OCI-M2 (cell line): Measurements from ENCODE around the gene ACAP3.

Experiments used
- DNase-seq: peaks from one replicate; lab custom pipeline; 2025; ENCODE audit not compliant: unreplicated experiment; lab: John Stamatoyannopoulos, UW

ACAP3 gene, protein sequence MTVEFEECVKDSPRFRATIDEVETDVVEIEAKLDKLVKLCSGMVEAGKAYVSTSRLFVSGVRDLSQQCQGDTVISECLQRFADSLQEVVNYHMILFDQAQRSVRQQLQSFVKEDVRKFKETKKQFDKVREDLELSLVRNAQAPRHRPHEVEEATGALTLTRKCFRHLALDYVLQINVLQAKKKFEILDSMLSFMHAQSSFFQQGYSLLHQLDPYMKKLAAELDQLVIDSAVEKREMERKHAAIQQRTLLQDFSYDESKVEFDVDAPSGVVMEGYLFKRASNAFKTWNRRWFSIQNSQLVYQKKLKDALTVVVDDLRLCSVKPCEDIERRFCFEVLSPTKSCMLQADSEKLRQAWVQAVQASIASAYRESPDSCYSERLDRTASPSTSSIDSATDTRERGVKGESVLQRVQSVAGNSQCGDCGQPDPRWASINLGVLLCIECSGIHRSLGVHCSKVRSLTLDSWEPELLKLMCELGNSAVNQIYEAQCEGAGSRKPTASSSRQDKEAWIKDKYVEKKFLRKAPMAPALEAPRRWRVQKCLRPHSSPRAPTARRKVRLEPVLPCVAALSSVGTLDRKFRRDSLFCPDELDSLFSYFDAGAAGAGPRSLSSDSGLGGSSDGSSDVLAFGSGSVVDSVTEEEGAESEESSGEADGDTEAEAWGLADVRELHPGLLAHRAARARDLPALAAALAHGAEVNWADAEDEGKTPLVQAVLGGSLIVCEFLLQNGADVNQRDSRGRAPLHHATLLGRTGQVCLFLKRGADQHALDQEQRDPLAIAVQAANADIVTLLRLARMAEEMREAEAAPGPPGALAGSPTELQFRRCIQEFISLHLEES

DNA sequence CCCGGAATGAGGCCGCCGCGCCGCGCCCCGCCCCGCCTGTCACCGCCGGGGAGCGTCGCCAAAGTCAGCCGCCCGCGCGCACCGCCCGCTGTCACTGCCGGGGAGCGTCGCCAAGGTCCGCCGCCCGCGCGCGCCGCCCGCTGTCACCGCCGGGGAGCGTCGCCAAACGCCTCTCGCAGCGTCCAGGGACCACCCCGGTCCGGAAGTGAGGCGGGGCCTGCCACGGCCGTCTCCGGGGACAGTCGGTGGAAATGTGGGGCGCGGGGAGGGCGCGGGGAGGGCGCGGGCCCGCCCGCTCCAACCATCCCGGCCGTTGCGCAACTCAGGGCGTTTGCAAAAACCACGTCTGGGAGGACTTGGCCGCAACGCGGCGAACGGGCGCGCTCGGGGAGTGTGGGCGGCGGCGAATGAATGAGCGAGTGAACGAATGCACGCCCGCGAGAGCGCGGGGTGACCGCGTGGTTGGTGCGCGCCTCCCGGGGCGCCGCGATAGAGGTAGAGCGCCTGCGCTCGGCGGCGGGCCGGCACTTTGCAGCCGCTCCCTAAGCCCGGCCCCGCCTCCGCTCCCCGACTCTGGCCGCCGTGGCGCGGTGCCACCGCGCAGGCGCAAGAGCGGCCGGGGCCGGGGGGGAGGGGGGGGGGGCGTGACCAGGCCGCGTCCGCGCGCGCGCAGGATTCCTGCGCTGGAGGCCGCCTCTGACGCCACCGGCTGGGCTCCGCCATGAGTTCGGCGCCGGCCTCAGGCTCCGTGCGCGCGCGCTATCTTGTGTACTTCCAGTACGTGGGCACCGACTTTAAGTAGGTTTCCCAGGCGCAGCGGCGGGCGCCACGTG lies at the start of gene ACAP3, which contains the start of gene PUSL1:
Gene ACAP3 (minus strand): TSS at position 8 of the 833 bp plus-strand sequence. CDS start 115 bp downstream, outside the sequence.
Gene PUSL1 (plus strand): TSS at position 675 of the 833 bp plus-strand sequence. CDS start 47 bp downstream, at position 722.
- peak; percentile 14 for DNase-seq

DNA sequence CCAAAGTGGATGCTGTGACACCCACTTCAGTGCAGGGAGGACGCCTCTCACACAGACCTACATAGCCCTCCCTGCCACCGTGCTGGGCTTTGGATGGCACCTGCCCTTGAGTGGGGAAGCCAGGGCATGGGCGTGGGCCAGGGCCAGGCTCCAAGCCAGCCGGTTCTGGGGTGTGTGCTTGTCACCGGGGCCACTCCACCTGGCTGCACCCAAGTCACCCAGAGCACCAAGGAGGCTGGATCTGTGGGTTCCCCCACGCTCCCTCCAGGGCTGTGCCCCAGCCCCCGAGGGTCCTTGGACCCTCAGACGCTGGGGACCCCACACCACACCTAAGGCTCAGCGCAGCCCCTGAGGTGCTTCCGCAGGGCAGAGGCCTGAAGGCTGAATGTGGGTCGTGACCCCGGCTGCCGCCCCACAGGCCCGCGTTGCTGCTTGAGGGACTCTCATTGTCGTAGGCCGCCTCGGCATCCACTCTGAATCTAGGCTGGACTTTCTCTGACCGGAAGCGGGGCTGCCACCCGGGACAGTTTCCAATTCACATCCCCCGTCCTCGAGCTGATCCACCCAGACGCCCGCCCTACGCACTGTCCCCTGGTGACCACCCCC lies 49.2 kb upstream of the ACAP3 start:
- no peak for DNase-seq

GRCh38 chr1:1356166-1356795 lies 48.6 kb upstream of the ACAP3 start:
- no peak for DNase-seq

DNA sequence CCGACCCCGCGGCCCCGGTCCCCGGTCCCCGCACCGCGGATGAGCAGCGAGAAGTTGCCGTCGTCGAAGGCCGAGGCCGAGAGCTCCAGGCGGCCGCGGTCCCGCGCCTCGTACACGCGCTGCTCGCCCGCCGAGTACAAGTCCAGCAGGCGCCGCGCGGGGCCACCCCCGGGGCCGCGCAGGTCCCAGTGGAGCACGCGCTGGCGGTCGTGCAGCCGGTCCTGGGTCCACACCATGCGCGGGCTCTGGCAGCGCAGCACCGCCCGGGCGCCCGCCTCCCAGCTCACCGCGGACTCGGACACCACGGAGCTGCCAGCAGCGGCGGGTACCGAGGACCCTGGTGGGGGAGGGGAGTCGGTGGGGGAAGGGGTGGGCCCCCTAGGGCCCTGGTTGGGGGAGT lies 47.7 kb upstream of the ACAP3 start:
- no peak for DNase-seq

DNA sequence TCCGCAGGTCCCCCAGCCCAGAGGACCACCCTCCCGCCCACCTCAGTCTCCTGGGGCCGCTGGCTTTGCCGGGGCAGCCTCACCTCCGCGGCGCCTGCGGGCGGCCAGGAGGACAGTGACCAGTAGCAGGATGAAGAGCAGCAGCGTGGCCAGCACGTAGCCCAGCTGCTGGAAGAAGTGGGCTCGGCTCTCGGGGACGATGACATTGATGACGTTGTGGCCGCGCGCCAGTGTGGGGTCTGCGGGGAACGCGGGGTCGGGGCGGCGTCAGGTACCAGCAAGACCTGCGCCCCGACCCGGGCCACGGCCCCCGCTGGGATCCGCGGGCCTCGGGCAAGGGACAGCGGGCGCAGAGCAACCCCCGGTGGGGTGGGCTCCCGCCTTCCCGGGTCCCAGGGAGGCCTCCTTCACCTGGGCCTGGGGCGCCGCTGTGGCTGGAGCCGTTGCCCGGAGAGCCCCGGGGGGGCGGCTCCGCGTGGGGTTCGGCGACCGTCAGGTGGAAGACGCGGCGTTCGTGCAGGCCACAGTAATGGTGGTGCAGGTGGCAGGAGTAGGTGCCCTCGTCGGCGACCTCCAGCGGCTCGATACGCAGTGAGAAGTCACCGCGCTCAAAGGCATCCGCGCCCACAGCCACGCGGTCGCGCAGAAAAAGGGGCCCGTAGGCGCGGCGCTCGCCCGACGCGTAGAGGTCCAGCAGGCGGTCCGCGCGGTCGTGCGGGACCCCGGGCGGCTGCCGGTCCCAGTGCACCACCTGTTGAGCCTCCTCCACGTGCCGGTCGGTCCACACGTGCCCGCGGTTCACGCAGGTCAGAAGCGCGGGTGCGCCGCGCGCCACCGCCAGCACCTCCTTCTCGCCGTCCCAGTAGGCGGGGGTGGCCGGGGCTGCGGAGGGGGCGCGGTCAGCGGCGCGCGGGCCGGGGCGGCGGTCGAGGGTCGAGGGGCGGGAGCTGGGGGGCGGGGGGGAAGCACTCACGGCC lies 46.8 kb upstream of the ACAP3 start:
- DNase-seq, result no peak

GRCh38 chr1:1353389-1354151 lies 45.8 kb upstream of the ACAP3 start:
- no peak for DNase-seq

GRCh38 chr1:1352786-1353388 lies 45.2 kb upstream of the ACAP3 start:
- no peak for DNase-seq

GRCh38 chr1:1351511-1352427 lies 44.0 kb upstream of the ACAP3 start:
- DNase-seq, result no peak

- DNase-seq, result no peak
Measured at GRCh38 chr1:1349256-1350012, 41.7 kb upstream of the ACAP3 start, which contains the start of gene DVL1. Gene DVL1 (minus strand): TSS chr1:1349418. CDS start chr1:1349065, 353 bp downstream.

GRCh38 chr1:1348420-1349255 lies 40.9 kb upstream of the ACAP3 start:
- no peak for DNase-seq

- no peak for DNase-seq
Measured at GRCh38 chr1:1347663-1348419, 40.1 kb upstream of the ACAP3 start.

DNA sequence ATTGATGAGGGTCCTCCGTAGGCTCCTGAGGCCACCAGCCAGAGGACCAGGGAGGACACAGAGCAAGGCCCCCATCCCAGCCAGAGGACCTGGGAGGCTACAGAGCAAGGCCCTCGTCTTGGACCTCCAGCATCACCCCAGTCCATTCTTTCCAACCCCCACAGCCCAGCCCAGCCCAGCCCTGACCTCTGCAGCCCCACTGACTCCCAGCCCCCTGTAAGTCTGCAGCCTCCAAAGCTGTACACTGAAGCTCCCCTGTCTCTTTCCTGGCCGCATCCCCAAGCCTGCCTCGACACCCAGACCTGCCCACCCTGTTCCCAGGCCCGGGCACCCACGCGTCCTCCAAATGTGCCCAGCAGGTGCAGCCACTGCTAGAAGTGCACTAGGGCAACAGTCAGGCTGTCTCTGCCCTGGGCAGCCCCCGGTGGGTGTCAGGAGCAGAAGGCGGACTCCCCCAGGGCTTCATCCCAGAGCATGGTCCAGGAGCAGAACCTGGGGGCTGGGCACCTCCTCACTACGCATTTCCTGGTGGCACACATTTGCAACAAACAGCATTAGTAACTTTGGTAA lies 39.4 kb upstream of the ACAP3 start:
- no peak for DNase-seq

DNA sequence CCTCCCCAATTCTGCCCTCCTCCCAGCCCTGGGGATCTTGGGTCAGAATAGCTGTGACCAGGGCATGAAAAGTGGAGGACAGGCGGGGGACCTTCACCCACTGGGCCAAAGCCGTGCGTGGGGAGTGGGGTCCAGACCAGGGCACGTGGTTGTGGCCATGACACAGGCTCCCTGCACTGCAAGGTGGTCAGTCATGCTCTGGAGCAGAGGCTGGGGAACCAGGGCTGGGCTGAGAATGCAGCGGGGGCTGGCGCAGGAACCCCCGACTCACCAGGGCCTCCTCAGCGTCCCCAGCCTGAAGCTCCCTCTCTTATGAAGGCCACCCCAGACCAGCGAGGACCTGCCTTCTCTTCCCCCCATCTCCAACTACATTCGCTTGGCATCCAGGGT lies 38.8 kb upstream of the ACAP3 start:
- DNase-seq, result no peak

DNA sequence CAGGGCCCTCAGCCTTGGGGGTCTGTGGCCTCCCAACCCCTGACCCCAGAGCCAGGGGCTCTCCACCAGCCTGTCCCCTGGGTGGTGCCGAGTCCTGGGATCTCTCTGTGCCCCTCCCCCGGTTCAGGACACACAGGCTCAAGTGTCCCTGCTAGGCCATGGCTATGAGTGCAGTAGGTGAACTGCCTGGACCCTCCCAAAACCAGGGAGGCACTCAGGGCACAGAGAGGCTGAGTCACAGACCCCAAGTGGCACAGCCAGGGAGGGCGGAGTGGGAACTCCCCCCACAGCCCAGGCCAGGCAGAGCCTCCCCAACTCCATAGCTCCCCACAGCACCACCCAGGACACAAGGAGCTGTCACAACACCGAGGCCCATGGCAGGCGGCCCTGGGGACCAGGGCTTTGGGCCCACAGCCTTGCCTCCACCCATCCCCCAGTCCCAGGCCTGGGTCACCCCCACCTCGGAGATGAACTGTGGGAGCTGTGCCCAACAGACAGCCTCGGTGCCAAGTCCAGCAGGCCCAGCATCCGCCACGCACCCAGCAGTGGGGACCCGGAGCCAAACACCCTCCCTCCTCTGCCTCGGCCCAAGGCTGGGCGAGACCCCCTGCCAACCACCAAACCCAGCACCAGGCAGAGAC lies 38.2 kb upstream of the ACAP3 start:
- no peak for DNase-seq
